DOHH2 (cell line): ENCODE results near the gene KRTAP12-2.
"Not testable (repeated sequence)": the region's sequence is repeated elsewhere in the genome, so short reads cannot be mapped to it uniquely, and the experiment has no call there.

Experiments used
- H3F3A ChIP-seq: fragments of 200-600 bp; sonication (generic), shearing (Covaris generic); 2 replicates; pipeline ENCODE4 v1.6.0; 2016; ENCODE audit warnings: antibody characterized with exemption, mild to moderate bottlenecking; ENCODE audit not compliant: control insufficient read depth, insufficient read depth
- H3K27ac ChIP-seq: fragments of 200-600 bp; sonication (generic); 2 replicates; pipeline ENCODE4 v1.5.1; 2014; ENCODE audit warnings: low read depth, mild to moderate bottlenecking, low read length, moderate library complexity
- H3K27me3 ChIP-seq: fragments of 200-600 bp; sonication (generic); 2 replicates; pipeline ENCODE4 v1.6.1; 2014; ENCODE audit warnings: mild to moderate bottlenecking, low read length, mixed read lengths; ENCODE audit not compliant: control insufficient read depth
- H3K36me3 ChIP-seq: fragments of 200-600 bp; sonication (generic); 2 replicates; pipeline ENCODE4 v1.6.1; 2014; ENCODE audit warnings: mild to moderate bottlenecking, low read length, moderate library complexity, mixed read lengths; ENCODE audit not compliant: control insufficient read depth
- H3K4me1 ChIP-seq: fragments of 200-600 bp; sonication (generic); 2 replicates; pipeline ENCODE4 v1.6.1; 2014; ENCODE audit warnings: mild to moderate bottlenecking, low read length, mixed read lengths; ENCODE audit not compliant: control insufficient read depth
- H3K4me2 ChIP-seq: fragments of 200-600 bp; sonication (generic); 2 replicates; pipeline ENCODE4 v1.6.0; 2014; ENCODE audit warnings: mild to moderate bottlenecking, low read length, moderate library complexity
- H3K4me3 ChIP-seq: fragments of 200-600 bp; sonication (generic); 2 replicates; pipeline ENCODE4 v1.5.1; 2014; ENCODE audit warnings: mild to moderate bottlenecking, low read length, mixed read lengths
- H3K79me2 ChIP-seq: fragments of 200-600 bp; sonication (generic); 2 replicates; pipeline ENCODE4 v1.6.1; 2014; ENCODE audit warnings: mild to moderate bottlenecking, low read length, mixed read lengths; ENCODE audit not compliant: control insufficient read depth
- H3K9me2 ChIP-seq: fragments of 200-600 bp; sonication (generic); replicated peaks from 2 replicates; pipeline ENCODE4 v1.6.1; 2014; ENCODE audit warnings: mild to moderate bottlenecking, low read length, mixed read lengths; ENCODE audit not compliant: control insufficient read depth
- H3K9me3 ChIP-seq: fragments of 200-600 bp; sonication (generic); 2 replicates; pipeline ENCODE4 v1.6.1; 2014; ENCODE audit warnings: antibody characterized with exemption, low read length, mixed read lengths; ENCODE audit not compliant: control insufficient read depth, insufficient read depth
- H4K20me1 ChIP-seq: fragments of 200-600 bp; sonication (generic); 2 replicates; pipeline ENCODE4 v1.6.0; 2014; ENCODE audit warnings: low read depth, mild to moderate bottlenecking, antibody characterized with exemption, low read length, moderate library complexity; ENCODE audit not compliant: control insufficient read depth, insufficient read depth
- EZH2phosphoT487 ChIP-seq: fragments of 200-600 bp; sonication (generic); IDR thresholded peaks from 2 replicates; pipeline ENCODE4 v1.6.1; 2017; ENCODE audit warnings: borderline replicate concordance, mild to moderate bottlenecking, antibody characterized with exemption, low read length, moderate library complexity, mixed read lengths
- TF ChIP-seq, protein P1 (sequence below): fragments of 200-600 bp; sonication (generic); IDR thresholded peaks from one replicate; pipeline ENCODE4 v1.5.1; 2014; ENCODE audit warnings: antibody characterized with exemption, mild to moderate bottlenecking, low read depth, low read length; ENCODE audit not compliant: poor library complexity, severe bottlenecking

KRTAP12-2 gene

DNA sequence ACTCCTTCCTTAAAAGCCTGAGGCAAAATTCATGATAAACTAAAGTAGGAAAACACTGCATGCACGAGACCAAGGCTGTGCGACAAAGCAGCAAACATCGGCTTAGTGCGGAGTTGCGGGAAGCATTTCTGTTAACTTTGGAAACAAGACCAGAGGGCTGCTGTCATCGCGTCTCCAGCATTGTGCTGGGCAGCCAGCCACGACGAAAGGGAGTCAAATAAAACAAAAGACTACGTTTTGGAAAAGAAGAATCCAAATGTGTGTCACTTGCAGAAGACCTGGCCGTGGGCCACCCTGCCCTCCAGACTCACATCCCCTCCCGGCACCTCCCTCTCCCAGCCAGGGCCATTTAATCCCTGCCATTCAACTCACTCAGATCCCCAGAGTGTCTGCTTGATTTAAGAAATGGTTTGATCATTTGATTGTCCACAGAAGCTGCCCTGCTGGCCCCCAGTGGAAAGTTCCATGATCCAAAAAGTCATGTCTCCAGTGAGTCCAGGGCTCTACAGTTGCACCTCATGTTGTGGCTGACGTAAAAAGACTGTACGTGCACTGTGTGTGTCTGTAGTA is 22.9 kb downstream of the KRTAP12-2 start:
- Histone ChIP-seq H4K20me1 (no peaks in the 10 kb centered on the region), H3K4me1 (no peaks in the 10 kb centered on the region), H3K9me3 (peaks cover 12% of the 10 kb centered on the region; the same call in 1 of the 2 replicates), H3K9me2 (no peaks in the 10 kb centered on the region), H3K4me3 (no peak overlapping the region), H3K36me3 (no peaks in the 10 kb centered on the region), H3K79me2 (no peaks in the 10 kb centered on the region), H3K27ac (no peak overlapping the region), H3F3A (no peaks in the 10 kb centered on the region), H3K4me2 (no peak overlapping the region), H3K27me3 (no peaks in the 10 kb centered on the region)
- TF ChIP-seq, protein P1, sequence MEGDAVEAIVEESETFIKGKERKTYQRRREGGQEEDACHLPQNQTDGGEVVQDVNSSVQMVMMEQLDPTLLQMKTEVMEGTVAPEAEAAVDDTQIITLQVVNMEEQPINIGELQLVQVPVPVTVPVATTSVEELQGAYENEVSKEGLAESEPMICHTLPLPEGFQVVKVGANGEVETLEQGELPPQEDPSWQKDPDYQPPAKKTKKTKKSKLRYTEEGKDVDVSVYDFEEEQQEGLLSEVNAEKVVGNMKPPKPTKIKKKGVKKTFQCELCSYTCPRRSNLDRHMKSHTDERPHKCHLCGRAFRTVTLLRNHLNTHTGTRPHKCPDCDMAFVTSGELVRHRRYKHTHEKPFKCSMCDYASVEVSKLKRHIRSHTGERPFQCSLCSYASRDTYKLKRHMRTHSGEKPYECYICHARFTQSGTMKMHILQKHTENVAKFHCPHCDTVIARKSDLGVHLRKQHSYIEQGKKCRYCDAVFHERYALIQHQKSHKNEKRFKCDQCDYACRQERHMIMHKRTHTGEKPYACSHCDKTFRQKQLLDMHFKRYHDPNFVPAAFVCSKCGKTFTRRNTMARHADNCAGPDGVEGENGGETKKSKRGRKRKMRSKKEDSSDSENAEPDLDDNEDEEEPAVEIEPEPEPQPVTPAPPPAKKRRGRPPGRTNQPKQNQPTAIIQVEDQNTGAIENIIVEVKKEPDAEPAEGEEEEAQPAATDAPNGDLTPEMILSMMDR: no peak
- no peak for TF ChIP-seq EZH2phosphoT487

DNA sequence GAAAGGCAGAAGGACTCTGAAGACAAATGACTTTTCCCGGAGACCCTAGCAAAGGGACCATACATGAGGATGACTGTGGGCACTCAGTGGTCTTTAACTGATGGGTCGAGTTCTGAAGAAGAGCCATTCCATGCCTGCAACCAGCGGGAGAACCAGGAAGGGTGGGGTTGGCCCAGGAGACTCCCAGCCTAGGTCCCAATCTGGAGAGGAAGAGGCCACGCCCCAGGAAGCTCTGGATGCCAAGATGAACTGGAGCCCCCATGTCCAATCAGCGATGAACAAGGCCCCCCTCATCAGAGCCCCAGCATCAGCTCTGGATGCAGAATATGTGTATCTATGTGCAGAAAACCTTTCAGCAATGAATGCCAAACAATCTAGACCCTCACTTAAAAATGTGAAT is 26.0 kb downstream of the KRTAP12-2 start:
- Histone ChIP-seq H3K4me1 (no peaks in the 10 kb centered on the region), H3K27me3 (no peaks in the 10 kb centered on the region), H3K4me3 (no peak overlapping the region), H4K20me1 (no peaks in the 10 kb centered on the region), H3K27ac (no peak overlapping the region), H3K9me3 (peaks cover 12% of the 10 kb centered on the region; the same call in 1 of the 2 replicates), H3K4me2 (no peak overlapping the region), H3F3A (no peaks in the 10 kb centered on the region), H3K36me3 (no peaks in the 10 kb centered on the region), H3K79me2 (no peaks in the 10 kb centered on the region), H3K9me2 (no peaks in the 10 kb centered on the region)
- TF ChIP-seq, protein P1: no peak
- TF ChIP-seq EZH2phosphoT487: no peak

DNA sequence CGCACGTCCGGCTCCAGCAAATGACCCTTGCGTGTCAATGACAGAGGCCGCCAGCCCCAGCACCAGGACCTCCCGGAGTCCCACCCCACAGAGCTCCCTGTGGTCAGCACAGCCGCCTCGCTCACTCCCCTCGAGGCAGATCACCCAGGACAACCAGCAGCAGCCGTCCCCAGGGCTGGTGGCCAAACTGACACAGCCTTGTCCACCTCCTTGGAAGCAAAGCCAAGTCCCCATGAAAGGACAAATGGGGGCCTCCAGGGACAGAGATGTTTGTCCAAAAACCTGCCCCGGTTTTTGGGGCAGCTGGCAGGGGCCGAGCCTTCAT is 27.4 kb downstream of the KRTAP12-2 start:
- Histone ChIP-seq H3K27me3 (no peaks in the 10 kb centered on the region), H3K4me2 (no peak overlapping the region), H3F3A (no peaks in the 10 kb centered on the region), H3K36me3 (no peaks in the 10 kb centered on the region), H3K4me1 (no peaks in the 10 kb centered on the region), H3K4me3 (no peak overlapping the region), H3K27ac (no peak overlapping the region), H3K9me3 (peaks cover 4% of the 10 kb centered on the region; the same call in 1 of the 2 replicates), H3K9me2 (no peaks in the 10 kb centered on the region), H3K79me2 (no peaks in the 10 kb centered on the region), H4K20me1 (no peaks in the 10 kb centered on the region)
- TF ChIP-seq, protein P1: no peak
- no peak for TF ChIP-seq EZH2phosphoT487

DNA sequence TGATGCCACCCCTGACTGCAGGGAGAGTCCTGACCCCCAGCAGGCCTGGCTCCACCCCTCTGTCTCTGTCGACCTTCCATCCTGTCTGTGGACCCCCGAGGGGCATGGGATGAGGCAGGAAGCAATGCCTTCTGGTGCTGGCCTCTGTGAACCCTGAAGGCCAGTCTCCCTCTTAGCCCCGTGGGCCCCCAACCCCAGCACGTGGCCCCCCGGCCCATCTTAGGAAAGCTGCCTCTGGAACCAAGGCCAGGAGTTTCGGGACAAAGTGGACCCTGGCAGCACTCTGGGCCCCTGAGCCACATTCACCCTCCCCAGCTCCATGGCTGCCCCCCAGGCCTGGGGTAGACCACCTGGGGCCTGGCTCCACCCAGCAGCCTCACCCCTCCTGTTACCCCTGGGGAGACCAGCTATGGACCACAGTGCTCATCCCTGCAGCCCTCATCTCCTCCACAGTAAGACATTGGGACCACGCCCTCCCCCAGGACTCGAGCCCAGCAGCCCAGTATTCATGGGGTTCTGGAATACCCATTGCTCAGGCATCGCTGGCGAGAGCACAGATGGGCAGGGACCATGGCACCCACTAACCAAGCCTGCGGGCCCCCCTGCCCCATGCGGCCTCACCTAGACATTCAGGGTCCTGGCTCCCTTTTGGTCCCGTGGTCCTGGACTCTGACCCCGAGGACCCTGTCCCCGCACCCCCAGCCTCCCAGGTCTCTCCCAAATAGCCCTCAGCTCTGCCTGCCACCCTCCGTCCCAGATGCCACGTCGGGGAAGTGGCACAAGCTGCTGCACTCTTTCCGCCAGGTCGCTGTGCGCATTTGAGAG is 28.0 kb downstream of the KRTAP12-2 start:
- H3K4me3 ChIP-seq, H3K9me3 ChIP-seq, H3K27ac ChIP-seq, H3K9me2 ChIP-seq, H3K27me3 ChIP-seq, H4K20me1 ChIP-seq, H3K4me2 ChIP-seq, H3K79me2 ChIP-seq, H3K4me1 ChIP-seq, H3F3A ChIP-seq, H3K36me3 ChIP-seq: not testable (repeated sequence)

DNA sequence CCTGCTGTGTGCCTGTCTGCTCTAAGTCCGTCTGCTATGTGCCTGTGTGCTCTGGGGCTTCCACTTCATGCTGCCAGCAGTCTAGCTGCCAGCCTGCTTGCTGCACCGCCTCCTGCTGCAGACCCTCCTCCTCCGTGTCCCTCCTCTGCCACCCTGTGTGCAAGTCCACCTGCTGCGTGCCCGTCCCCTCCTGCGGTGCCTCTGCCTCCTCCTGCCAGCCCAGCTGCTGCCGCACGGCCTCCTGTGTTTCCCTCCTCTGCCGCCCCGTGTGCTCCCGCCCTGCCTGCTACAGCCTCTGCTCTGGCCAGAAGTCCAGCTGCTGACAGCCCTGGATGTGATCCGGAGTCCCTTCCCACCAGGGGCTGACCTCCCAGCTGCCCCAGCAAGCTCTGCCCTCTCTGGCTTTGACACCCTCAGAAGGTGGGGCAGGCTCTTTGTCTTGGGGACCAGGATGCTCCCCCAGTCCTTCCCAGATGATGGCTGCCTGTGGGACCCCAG is 28.8 kb downstream of the KRTAP12-2 start:
- H3K4me1 ChIP-seq, H3K27ac ChIP-seq, H3K4me2 ChIP-seq: not testable (repeated sequence)

More for the DNA sequence above, 28.8 kb downstream of the KRTAP12-2 start:
- H3K9me3 ChIP-seq, H3K4me3 ChIP-seq, H3K27me3 ChIP-seq, H3K36me3 ChIP-seq, H4K20me1 ChIP-seq, H3F3A ChIP-seq, H3K79me2 ChIP-seq, H3K9me2 ChIP-seq: not testable (repeated sequence)
